HG03378 (cell line): ENCODE data around the gene HSPB9.

Experiments used
- ATAC-seq: cut with Tn5 transposase; IDR thresholded peaks from one replicate; pipeline ENCODE4 v1.9.1; 2021; ENCODE audit warnings: mild to moderate bottlenecking, moderate library complexity; ENCODE audit not compliant: unreplicated experiment

Gene HSPB9, protein sequence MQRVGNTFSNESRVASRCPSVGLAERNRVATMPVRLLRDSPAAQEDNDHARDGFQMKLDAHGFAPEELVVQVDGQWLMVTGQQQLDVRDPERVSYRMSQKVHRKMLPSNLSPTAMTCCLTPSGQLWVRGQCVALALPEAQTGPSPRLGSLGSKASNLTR

DNA sequence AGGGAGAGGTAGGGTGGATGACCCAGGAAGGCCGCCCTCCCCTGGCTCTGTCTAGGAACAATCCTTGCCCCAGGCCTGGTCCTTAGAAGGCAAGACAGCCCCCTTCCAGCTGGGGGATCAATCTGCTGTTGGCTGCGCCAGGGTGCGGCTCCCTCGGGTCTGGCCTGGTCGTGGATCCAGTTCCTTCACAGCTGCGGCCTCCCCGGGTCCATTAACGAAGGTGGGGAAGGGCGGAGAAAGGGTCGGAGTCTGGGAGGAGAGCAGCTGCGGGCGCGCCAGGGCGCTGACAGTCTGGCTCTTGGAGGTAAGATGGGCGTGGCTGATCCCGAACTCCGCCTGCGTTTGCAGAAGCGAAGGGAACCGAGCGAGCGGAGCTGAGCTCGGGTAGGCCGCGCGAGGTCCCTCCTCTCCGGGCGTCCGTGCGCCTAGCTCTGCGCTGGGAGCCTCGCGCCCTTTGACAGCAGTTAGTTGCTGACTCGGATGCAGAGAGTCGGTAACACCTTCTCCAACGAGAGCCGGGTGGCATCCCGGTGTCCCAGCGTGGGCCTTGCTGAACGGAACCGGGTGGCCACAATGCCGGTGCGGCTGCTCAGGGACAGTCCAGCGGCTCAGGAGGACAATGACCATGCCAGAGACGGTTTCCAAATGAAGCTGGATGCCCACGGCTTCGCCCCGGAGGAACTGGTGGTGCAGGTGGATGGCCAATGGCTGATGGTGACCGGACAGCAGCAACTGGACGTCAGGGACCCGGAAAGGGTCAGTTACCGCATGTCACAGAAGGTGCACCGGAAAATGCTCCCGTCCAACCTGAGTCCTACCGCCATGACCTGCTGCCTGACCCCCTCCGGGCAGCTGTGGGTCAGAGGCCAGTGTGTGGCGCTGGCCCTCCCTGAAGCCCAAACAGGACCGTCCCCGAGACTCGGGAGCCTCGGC, at the start of gene HSPB9:
Gene HSPB9 (plus strand): TSS at position 434 of the 933 bp plus-strand sequence. CDS start 47 bp downstream, at position 481.
- ATAC-seq: no peak

DNA sequence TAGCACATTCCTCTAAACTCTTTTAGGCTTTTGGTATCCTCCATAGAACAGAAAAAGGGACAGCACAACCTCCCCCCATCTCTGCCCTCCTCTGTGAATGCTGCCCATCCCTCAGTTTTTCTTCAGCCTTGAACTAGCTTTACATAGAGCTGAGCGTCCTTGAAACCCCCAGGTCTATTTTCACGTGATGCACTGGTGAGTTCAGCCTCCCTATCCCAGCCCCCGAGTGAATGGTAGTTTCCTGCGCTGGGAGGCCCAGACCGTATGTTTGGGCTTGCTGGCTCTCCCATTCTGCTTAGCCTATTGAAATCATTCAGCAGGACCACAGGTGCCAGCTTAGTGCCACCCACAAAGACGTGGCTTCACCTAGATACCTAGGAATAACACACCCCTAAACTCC, 46.8 kb upstream of the HSPB9 start:
- ATAC-seq: no peak

DNA sequence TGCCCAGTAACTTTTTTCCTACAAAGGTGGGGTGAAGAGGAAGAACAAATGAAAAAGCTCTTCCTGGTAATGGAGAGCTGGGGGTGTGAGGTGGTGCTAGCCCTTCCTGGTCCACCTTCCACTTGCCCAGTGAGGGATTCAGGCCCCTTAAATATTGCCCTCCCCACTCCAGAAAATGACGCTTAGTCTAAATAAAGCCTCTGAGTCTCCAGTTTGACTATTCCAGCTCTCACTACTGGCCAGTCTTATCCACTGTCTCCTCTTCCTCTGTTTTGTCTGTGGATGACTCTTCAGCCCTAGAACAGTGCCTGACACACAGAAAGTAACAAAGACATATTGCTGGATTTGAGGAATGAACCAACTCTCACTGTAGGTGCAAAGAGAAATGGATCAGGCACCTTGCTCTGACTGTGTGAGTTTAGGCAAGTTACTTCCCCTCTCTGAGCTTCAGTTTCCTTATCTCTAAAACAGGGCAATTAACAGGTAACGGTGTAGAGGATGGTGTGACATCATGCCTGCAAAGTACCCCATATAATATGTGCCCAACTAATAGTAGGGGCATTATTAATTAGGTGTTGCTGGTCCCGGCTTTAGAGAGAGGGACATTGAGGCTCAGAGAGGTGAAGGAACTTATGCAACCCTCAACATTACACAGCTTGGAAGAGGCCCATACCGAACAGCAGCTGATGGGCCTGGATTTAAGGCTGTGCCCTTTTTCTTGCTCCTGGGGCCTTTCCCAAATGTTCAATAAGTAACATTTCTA, 45.6 kb upstream of the HSPB9 start:
- ATAC-seq: no peak

DNA sequence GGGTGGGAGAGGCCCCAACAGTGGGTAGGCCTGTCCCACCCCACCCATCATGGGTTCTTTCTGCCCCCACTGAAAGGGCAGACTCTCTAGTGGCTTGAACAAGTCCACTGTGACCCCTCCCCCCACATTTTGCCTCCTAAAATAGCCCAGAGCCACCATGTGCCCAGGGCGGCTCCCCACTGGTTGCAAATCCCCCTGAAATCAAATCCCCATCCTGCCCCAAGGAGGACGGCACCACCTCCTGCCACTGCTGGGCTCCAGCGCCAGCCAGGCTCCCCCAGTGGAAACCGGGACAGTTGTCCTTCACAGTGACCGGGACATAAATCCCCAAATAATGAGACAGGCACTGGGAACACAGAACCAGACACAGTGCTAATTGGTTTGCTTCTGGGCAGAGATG, 44.8 kb upstream of the HSPB9 start:
- ATAC-seq: no peak

DNA sequence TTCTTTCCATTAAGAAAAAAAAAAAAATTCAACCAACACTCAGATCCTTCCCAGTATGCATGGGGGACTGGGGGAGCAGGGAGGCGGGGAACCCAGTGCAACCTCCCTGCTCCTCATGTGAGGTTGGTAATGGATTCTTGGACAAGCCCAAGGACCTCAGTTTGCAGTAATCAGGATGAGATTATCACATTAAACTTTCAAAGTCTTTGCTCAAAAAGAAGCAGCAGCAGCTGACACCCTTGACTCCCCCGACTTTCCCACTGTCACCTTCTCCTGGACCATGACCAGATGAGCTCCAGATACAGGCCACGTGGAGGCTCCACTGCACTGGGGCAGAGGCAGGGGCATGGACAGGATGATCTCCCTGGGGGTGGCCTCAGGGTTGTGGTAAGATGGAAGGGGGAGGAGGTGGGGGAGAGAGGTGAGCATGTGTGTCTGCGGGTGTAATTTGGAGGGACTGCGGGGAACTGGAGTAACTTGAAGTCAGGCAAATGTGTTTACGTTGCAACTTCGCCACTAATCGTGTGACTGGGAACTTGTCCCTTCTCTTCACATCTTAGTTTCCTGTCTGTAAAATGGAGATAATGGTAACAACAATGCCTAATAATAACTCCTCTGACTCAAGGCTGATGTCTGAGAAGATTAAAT, 44.1 kb upstream of the HSPB9 start:
- ATAC-seq: no peak

DNA sequence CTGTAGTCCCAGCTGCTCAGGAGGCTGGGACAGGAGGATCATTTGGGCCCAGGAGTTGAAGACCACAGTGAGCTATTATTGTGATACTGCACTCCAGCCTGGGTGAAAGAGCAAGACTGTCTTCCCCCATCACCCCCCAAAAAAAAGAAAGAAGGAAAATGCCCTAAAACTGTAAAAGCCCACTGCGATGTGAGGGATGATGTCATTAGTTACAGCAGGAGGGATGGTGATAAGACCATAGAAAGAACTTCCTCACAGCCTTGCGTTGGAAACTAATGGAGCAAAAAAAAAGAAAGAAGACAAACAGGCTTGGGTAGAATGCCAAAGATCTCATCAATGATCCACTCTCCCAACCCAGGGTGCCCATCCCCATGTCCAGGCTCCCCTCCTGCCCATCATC, 43.1 kb upstream of the HSPB9 start:
- ATAC-seq: no peak

DNA sequence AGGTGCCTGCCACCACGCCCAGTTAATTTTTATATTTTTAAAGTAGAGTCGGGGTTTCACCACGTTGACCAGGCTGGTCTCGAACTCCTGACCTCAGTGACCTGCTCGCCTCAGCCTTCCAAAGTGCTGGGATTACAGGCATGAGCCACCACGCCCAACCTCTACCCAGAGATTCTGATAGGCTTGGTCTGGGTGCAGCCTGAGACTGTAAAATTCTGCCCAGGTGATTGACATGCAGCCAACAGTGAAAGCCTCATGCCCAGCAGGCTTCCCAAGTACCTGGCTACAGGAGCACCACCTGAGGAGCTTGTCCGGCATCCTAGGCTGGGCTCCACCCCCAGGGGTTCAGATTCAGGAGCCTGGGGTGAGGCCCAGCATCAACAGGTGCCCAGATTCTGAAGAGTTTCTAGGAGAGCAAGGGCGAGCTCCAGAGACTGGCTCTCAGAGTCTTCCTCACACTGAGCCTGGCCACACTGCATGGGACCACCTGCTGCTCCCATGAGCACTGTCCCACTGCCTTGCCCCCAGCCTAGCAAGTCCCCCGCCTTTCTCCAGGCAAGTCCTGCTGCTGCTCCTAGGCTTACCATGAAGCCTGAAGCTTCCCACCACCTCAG, 41.0 kb upstream of the HSPB9 start:
- no peak for ATAC-seq

DNA sequence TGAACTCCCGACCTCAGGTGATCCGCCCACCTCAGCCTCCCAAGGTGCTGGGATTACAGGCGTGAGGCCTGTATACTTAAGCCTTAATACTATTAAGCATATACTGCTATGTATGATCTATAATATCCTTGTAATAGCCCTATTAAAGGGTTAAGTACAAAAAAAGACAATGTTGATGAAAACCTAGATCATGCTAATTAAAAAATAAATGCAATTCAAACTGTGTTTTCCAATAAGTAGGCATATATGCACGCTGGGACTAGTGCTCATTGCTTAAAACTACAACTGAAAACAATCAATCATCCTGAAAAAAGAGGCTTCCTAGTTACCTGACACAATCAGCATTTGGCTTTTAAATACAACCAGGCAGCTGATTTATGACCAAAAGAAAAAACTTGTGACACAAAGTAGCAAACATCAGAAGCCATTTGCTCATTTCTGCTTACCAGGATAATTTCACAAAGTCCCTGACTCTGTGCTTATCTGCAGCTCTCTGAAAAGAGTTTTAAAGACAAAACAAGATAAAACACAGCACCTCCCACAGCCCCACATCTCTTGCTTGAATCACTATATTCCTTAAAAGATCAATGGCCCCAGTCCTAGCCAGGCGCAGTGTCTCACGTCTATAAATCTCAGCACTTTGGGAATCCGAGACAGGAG, 35.4 kb upstream of the HSPB9 start:
- no peak for ATAC-seq

DNA sequence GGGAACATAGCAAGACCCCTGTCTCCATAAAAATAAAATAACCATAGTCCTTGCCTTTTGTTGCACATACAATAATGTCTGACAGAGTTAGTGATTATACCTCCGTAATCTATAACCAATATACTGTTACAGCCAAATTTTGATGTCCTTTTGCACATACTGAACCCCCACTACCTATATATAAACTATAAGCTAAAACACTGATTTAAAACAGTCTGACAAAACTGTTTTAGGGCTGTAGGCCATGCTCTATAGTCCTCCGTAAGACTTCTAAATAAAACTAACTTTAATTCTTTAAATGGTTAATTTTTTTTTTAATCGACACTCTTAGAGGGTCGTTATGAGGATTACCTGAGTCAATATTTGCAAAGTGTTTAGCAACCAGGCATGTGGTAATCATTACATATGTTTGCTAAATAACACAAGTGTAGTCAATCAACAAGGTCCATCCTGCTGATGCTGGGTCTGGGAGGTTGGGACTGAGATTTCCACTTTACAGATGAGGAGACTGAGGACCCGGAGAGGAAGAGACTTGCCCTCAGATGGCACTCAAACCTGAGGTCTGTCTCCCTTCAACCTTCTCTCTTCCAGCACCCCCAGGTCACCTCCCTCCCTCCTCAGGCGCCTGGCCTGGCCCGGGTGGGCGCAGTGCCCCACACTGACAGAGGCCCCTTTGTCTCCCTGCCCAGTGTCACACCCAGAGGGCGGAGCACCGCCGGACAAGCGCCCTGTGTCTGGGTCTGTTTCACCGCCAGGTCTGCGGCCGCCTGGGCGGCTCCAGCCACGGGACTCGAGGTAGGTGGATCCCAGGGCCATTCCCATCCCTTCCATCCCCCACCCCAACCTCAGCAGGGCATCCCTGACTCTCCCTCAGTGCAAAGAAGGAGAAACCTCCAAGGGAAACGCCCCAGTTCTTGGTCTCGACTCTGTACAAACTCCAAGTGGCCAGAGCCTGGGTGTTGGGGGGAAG, 34.6 kb upstream of the HSPB9 start:
- no peak for ATAC-seq

DNA sequence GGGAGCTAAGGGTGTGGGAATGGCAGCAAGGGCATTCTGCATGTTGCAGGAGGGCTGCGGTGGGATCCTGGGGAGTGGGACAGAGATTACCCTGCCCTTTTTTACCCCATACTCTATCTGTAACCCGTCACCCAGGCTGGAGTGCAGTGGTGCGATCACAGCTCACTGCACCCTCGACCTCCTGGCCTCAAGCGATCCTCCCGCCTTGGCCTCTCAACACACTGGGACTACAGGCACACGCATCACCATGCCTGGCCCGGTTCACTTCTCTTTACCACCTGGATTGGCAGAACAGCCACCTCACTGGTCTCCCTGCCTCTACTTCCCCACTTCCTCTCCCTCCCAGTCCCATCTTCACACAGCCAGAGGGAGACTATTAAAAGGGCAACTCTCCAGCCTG, 33.9 kb upstream of the HSPB9 start:
- ATAC-seq: no peak

DNA sequence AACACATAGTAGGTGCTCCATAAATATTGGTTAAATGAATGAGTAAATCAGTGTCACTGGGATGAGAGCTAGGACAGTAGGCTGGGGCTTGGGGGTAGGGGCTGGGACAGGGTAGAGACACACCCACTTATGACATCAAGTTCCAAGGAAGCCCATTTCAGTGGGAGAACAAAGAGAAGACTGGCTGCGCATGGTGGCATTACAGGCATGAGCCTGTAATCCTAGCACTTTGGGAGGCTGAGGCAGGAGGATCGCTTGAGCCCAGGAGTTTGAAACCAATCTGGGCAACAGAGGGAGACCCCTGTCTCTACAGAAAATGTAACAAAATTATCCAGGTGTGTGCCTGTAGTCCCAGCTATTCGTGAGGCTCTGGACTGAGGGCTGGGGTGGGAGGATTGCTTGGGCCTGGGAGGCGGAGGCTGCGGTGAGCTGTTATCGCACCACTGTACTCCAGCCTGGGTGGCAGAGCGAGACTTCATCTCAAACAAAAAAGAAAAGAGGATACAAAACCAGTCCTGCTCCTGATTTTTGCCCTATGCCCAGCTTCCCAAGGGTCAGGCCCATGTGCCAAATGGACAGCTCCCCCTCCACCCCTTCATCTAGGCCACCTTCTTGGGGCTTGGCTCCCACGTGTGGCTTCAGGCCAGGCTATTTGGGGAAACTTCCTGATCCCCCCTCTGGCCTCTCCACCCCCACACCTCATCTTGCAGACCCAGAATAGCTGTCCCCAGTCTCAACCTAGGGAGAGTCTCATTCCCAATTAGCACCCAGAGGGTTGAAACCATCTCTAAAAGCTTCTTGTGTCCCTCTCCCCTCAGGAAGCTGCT, 31.4 kb upstream of the HSPB9 start:
- ATAC-seq: no peak

DNA sequence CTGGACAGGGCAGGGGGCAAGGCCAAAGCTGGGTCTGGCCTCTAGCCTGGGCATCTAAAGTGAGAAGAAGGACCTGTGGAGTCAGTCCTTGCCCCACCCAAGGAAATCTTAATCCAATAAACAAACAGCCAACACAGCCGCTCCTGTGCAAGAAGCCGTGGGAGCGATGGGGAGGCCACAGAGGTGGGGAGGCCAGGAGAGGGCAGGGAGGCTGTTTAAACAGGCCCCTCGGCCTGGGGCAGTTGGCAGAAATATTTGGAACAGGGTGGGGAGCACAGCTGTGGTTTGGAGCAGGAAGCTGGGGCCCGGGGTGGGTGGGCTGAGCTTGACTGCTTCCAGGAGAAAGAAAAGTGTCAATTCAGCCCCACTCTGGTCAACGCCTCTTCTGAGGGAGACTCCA, 29.7 kb upstream of the HSPB9 start:
- no peak for ATAC-seq

DNA sequence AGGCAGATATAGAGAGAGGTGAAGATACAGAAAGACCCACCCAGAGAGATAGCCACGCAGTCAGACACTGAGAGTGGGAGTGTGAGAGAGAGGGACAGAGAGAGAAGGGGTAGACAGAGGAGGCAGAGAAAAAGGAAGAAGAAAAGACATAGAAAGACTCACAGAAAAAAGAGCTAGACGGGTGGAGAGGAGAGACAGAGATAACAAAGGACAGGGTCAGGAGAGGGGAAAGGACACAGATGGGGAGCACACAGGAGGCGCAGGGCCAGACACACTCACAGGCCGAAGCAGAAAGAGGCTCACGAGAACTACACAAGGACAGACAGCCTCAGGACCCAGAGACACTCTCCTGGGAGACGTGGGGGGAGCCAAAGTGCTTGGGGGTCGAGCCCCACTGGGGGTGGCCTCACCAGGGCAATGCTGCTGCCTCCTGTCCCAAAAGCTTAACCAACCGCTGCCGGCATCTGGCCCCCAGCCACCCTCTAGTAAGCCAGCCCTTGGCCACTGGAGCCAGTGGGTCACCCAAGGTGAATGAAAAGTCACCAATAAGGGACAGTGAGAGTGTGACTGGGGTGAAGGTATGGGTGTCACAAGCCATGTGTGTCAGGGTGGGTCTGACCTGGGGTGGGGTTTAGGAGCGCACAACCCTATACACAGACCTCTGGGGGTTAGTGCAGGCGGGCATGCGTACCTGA, 28.1 kb upstream of the HSPB9 start:
- no peak for ATAC-seq

DNA sequence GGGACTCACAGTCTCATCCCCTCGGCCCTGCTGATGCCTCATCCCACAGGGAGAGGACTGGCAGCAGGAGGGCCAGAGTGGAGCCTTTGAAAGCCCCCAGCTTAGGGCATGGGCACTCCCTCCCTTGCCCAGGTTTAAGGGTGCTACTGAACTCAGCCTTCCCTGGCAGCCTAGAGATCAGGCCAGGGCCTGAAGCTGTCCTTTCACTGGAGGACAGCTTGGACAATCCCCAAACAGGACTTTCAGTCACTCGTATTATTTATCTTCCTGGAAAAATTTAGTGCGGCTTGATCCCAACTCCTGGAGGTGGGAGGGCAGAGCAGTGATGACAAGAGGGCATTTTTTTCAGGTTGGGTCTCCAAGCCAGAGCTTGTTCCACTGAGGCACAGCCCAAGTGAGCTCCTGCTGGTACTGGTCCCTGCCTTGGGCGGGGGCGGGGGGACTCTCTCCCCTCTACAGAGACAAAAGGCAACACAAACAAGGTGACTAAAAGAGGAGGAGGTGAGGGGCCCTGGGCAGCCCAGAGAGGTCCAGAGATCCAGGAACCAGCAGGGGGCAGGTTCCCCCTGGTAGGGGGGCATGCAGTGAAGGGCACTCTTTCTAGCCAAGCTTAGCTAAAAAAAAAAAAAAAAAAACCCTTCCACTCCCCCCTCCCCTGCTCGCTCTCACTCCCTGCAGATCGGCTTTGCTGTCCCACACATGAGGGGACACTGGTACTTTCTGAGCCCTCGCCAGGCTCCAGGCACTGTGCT, 26.1 kb upstream of the HSPB9 start:
- no peak for ATAC-seq

DNA sequence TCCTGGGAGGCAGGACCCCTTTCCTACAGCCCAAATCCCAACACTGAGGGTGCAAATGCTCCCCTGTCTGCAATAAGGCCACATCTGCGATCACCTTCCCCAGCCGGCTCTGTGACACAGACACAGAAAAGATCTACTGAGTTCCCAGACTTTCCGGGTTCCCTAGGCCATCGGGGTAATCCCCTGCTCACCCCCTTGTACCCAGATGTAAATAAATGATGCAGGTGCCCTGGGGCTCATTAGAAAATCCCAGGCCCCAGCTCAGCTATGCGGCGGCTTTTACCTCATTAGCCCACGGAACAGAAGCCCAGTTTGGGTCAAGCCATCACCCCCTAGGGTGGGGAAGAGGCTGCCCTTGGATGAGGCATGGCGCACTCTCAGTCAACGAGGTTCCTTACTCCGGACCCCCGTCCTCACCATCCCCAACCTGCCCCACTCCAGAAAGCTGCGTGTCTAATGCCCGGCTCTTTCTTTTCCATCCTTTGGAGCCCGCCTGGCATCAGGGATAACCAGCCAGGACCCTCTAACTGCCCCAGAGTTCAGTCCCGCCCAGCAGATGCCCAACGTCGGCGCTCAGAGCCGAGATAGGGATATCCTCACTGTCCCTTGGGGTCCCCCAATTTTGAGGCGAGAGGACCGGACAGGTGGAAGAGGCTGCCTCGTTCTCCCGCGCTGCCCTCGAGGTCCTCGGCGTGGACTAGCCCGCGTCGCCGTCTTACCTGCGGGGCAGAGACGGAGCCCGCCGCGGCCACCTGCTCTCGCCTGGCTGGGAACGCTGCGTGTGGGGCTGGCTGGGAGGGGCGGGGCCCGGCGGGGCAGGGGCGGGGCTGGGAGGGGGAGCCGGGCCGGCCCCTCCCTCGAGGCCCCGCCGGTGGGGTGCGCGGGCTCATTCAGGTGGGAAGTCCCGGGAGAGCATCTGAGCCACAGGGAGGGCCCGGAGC, 24.6 kb upstream of the HSPB9 start, which contains the start of gene ZNF385C:
Gene ZNF385C (minus strand): TSS at position 783 of the 941 bp plus-strand sequence. CDS start 35,417 bp downstream, outside the sequence.
- ATAC-seq: no peak
